DOHH2 (cell line): Measurements from ENCODE around the gene POTEE.

Experiments
- EZH2phosphoT487 ChIP-seq: fragments of 200-600 bp; sonication (generic); IDR thresholded peaks from 2 replicates; pipeline ENCODE4 v1.6.1; 2017; ENCODE audit warnings: borderline replicate concordance, mild to moderate bottlenecking, antibody characterized with exemption, low read length, moderate library complexity, mixed read lengths
- TF ChIP-seq, protein P1 (sequence below): fragments of 200-600 bp; sonication (generic); IDR thresholded peaks from one replicate; pipeline ENCODE4 v1.5.1; 2014; ENCODE audit warnings: antibody characterized with exemption, mild to moderate bottlenecking, low read depth, low read length; ENCODE audit not compliant: poor library complexity, severe bottlenecking

DNA sequence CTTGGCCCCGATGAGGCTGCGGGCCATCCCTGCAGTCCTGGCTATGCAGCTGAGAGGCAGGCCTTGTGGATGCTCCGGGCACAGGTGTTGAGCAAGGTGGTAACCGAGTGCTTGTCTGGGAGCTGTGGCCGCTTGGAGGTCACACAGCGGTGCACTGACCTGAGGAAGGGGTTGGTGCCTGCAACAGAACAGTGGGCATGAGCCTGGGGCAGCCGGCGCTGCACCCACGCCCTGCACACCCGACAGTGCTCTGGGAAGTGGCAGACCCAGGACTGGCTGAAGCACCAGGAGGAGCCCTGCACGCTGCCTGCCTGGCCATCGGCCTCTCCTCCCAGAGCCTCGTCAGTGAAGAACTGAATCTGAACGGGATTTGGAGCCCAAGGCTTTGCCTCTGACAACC, 8.2 kb upstream of the POTEE start:
- TF ChIP-seq, protein P1, sequence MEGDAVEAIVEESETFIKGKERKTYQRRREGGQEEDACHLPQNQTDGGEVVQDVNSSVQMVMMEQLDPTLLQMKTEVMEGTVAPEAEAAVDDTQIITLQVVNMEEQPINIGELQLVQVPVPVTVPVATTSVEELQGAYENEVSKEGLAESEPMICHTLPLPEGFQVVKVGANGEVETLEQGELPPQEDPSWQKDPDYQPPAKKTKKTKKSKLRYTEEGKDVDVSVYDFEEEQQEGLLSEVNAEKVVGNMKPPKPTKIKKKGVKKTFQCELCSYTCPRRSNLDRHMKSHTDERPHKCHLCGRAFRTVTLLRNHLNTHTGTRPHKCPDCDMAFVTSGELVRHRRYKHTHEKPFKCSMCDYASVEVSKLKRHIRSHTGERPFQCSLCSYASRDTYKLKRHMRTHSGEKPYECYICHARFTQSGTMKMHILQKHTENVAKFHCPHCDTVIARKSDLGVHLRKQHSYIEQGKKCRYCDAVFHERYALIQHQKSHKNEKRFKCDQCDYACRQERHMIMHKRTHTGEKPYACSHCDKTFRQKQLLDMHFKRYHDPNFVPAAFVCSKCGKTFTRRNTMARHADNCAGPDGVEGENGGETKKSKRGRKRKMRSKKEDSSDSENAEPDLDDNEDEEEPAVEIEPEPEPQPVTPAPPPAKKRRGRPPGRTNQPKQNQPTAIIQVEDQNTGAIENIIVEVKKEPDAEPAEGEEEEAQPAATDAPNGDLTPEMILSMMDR, result no peak
- TF ChIP-seq EZH2phosphoT487, result no peak
